Measurements from ENCODE around the gene POC1A. TPM values are rescaled to one million over a fixed set of nuclear protein-coding genes. Genes with fewer than 3 reads are reported as not detected.

The POC1A gene
- polyA plus RNA-seq, 1 donor (not counting 4 experiments of a cell fraction or from before 2014, with no cell fraction given) = 11.5 TPM

GRCh38 chr3:52167240-52167639, 13.0 kb upstream of the POC1A start:
- no peaks in the 10 kb centered on the region for H3K27me3 ChIP-seq (ENCODE audit: control insufficient read depth, extremely low read depth, insufficient read depth, low read length)
- no peaks in the 10 kb centered on the region for H3K36me3 ChIP-seq (ENCODE audit: control insufficient read depth in 2 of 2, extremely low read depth in 1 of 2, insufficient read depth in 2 of 2, low read length in 2 of 2)
- dilution Hi-C loops (cut with MboI; ENCODE audit: extremely low pct_ligation_motif_present, low sequenced_read_pairs) = no loop called here
- H3K4me1 ChIP-seq (ENCODE audit: control insufficient read depth, extremely low read depth, insufficient read depth, low read length) = peaks cover 3% of the 10 kb centered on the region
- no peak overlapping the region for H3K4me2 ChIP-seq (ENCODE audit: control insufficient read depth, extremely low read depth, insufficient read depth, low read depth, low read length)
- H3K9me1 ChIP-seq (ENCODE audit: control insufficient read depth, extremely low read depth, insufficient read depth, low read length) = no peaks in the 10 kb centered on the region
- H4K20me1 ChIP-seq (ENCODE audit: control insufficient read depth, extremely low read depth, insufficient read depth, low read length) = no peaks in the 10 kb centered on the region
- H3K9me3 ChIP-seq (ENCODE audit: control insufficient read depth, low read depth, low read length) = no peaks in the 10 kb centered on the region
- DNase-seq (ENCODE audit: low read depth, low spot score) (no peak), FAIRE-seq (no peak)
- H3K27ac ChIP-seq (ENCODE audit: control insufficient read depth, insufficient read depth, low read length) = no peak overlapping the region
- no peak overlapping the region for H3K9ac ChIP-seq (ENCODE audit: control insufficient read depth, extremely low read depth, insufficient read depth, low read length)
- no peak for TF ChIP-seq EZH2 (IDR thresholded peaks at IDR 0.05; ENCODE audit: low read length)
- no peak for TF ChIP-seq CTCF (optimal IDR thresholded peaks at IDR 0.05 in 1 of 3, IDR thresholded peaks at IDR 0.05 in 1 of 3, conservative IDR thresholded peaks at IDR 0.05 in 1 of 3; ENCODE audit: extremely low read depth in 1 of 3, insufficient read depth in 2 of 3, low read length in 3 of 3)
- H2AFZ ChIP-seq (ENCODE audit: control insufficient read depth, low read length) = no peak overlapping the region
- H3K4me3 ChIP-seq (ENCODE audit: control insufficient read depth in 2 of 3, extremely low read depth in 1 of 3, insufficient read depth in 2 of 3, low read depth in 1 of 3, low read length in 3 of 3) = no peak overlapping the region
- H3K79me2 ChIP-seq (ENCODE audit: control insufficient read depth, insufficient read depth, low read length) = no peaks in the 10 kb centered on the region

- no peaks in the 10 kb centered on the region for H3K36me3 ChIP-seq (ENCODE audit: control insufficient read depth in 2 of 2, extremely low read depth in 1 of 2, insufficient read depth in 2 of 2, low read length in 2 of 2)
- no peaks in the 10 kb centered on the region for H3K79me2 ChIP-seq (ENCODE audit: control insufficient read depth, insufficient read depth, low read length)
- H3K9me1 ChIP-seq (ENCODE audit: control insufficient read depth, extremely low read depth, insufficient read depth, low read length) = no peaks in the 10 kb centered on the region
- TF ChIP-seq CTCF (optimal IDR thresholded peaks at IDR 0.05 in 1 of 3, IDR thresholded peaks at IDR 0.05 in 1 of 3, conservative IDR thresholded peaks at IDR 0.05 in 1 of 3; ENCODE audit: extremely low read depth in 1 of 3, insufficient read depth in 2 of 3, low read length in 3 of 3) (no peak), EZH2 (IDR thresholded peaks at IDR 0.05; ENCODE audit: low read length) (no peak)
- H3K27me3 ChIP-seq (ENCODE audit: control insufficient read depth, extremely low read depth, insufficient read depth, low read length) = no peaks in the 10 kb centered on the region
- H3K4me2 ChIP-seq (ENCODE audit: control insufficient read depth, extremely low read depth, insufficient read depth, low read depth, low read length) = no peak overlapping the region
- H3K9me3 ChIP-seq (ENCODE audit: control insufficient read depth, low read depth, low read length) = no peaks in the 10 kb centered on the region
- FAIRE-seq (no peak), DNase-seq (ENCODE audit: low read depth, low spot score) (no peak)
- H2AFZ ChIP-seq (ENCODE audit: control insufficient read depth, low read length) = no peak overlapping the region
- dilution Hi-C loops (cut with MboI; ENCODE audit: extremely low pct_ligation_motif_present, low sequenced_read_pairs) = no loop called here
- H4K20me1 ChIP-seq (ENCODE audit: control insufficient read depth, extremely low read depth, insufficient read depth, low read length) = no peaks in the 10 kb centered on the region
- no peak overlapping the region for H3K27ac ChIP-seq (ENCODE audit: control insufficient read depth, insufficient read depth, low read length)
- no peaks in the 10 kb centered on the region for H3K4me1 ChIP-seq (ENCODE audit: control insufficient read depth, extremely low read depth, insufficient read depth, low read length)
- H3K9ac ChIP-seq (ENCODE audit: control insufficient read depth, extremely low read depth, insufficient read depth, low read length) = no peak overlapping the region
- no peak overlapping the region for H3K4me3 ChIP-seq (ENCODE audit: control insufficient read depth in 2 of 3, extremely low read depth in 1 of 3, insufficient read depth in 2 of 3, low read depth in 1 of 3, low read length in 3 of 3)
Measured at GRCh38 chr3:52162250-52162872, 8.1 kb upstream of the POC1A start.

Measured in keratinocyte (primary cell).